Stromal cell of bone marrow (primary cell): Measurements from ENCODE around the gene ARHGAP9.
A peak's percentile ranks its signal among the peaks of the same experiment; 100 is the strongest.
"Not testable (repeated sequence)": the region's sequence is repeated elsewhere in the genome, so short reads cannot be mapped to it uniquely, and the experiment has no call there.

Experiments
- DNase-seq: peaks from one replicate; pipeline ENCODE4 v3.0.0-alpha.2; 2012; ENCODE audit warnings: low read depth

ARHGAP9 gene

GRCh38 chr12:57456737-57457490 is 22.8 kb downstream of the ARHGAP9 start:
- no peak for DNase-seq

- DNase-seq, result no peak
These were observed 23.4 kb downstream of the ARHGAP9 start for GRCh38 chr12:57456145-57456700.

- no peak for DNase-seq
These were observed 24.1 kb downstream of the ARHGAP9 start for GRCh38 chr12:57455374-57456144.

DNA sequence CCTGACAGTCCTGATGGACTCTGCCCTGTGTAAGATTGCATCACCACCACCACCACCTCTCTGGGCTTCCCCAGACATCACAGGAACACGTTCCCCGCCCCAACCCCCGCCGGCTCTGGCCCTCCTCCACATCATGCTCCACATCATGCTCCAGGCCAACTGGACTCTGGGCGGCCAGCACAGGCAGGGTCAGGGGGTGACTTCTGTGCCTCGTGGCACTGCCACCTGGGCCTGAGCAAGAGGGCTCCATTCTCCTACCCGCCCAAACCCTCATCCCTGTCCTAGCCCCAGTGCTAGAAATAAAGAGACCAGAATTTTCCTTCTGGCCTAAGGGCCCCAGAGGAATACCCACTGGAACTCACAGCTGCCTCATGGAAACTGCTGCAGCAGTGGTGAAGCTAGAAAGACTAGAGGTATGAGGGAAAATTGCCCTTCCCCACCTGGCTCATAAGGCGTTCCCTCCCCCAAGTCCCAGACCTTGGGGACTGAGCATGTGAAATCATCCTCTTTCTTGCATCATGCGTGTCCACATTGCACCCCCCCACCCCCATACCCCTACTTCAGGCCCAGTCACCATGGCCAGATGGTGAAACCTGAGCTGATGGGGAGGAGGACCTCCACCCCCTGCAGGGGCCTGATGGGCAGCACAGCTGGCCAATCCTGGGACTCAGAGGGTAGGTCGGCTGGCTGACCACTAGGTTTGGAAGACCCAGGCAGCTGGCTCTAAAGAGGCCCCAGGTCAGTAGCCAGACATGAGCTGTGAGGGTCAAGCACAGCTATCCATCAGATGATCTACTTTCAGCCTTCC is 24.9 kb downstream of the ARHGAP9 start, which contains the start of gene INHBE:
Gene INHBE (plus strand): TSS at position 742 of the 808 bp plus-strand sequence. CDS start 230 bp downstream, outside the sequence.
- no peak for DNase-seq

GRCh38 chr12:57454213-57454565 is 25.5 kb downstream of the ARHGAP9 start:
- DNase-seq, result no peak

DNA sequence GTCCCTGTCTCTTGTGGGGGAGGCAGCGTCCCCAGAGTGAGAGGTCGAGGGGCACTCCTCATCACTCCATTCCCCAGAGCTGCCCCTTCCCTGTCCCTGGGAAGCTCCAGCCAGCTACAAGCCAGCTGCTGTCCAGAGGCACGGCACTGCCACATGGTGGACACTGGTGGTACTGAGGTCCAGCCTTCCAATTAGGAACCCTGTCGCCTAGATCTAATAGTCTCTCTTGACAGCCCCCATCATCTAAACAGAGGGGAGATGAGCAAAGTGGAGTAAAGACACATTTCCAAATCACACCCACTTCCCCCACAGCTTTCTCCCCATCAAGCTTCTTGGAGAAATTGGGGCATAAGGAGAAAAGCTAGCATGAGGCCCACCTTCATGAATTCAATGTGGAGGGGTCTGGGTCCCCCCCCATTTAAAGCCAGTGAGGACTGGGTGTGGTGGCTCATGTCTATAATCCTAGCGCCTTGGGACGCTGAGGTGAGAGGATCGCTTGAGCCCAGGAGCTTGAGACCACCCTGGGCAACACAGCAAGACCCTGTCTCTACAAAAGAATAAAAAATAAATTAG is 26.6 kb downstream of the ARHGAP9 start:
- peak; percentile 47 for DNase-seq

- DNase-seq, result peak; percentile 65
These were observed 27.3 kb downstream of the ARHGAP9 start for GRCh38 chr12:57452181-57452936.

- DNase-seq, result no peak
These were observed 28.4 kb downstream of the ARHGAP9 start for GRCh38 chr12:57451233-57451778.

DNA sequence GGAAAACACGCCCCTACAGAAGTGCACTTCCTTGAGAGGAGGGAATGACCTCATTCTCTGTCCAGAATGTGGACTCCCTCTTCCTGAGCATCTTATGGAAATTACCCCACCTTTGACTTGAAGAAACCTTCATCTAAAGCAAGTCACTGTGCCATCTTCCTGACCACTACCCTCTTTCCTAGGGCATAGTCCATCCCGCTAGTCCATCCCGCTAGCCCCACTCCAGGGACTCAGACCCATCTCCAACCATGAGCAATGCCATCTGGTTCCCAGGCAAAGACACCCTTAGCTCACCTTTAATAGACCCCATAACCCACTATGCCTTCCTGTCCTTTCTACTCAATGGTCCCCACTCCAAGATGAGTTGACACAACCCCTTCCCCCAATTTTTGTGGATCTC is 29.6 kb downstream of the ARHGAP9 start:
- DNase-seq, result no peak

- DNase-seq, result no peak
These were observed 30.3 kb downstream of the ARHGAP9 start for GRCh38 chr12:57449375-57449774.

DNA sequence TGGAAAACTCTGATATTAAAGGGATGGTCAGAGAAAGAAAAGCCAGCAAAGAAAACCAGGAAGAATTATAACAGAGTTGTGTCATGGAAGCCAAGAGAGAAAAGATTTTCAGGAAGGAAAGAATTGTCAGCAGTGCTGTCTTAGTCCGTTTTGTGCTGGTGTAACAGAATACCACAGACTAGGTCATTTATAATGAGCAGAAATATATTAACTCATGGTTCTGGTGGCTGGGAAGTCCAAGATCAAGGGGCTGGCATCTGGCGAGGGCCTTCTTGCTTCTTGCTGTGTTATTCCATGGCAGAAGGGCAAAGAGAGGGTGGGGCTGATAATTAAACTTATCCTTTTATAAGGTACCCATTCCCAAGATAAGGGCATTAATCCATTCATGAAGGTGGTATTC is 31.0 kb downstream of the ARHGAP9 start:
- no peak for DNase-seq

- DNase-seq, result no peak
These were observed 33.2 kb downstream of the ARHGAP9 start for GRCh38 chr12:57446292-57446960.

- no peak for DNase-seq
These were observed 34.9 kb downstream of the ARHGAP9 start for GRCh38 chr12:57444744-57445143.

GRCh38 chr12:57444337-57444736 is 35.3 kb downstream of the ARHGAP9 start:
- not testable (repeated sequence) for DNase-seq

- no peak for DNase-seq
These were observed 37.7 kb downstream of the ARHGAP9 start for GRCh38 chr12:57441846-57442427.

DNA sequence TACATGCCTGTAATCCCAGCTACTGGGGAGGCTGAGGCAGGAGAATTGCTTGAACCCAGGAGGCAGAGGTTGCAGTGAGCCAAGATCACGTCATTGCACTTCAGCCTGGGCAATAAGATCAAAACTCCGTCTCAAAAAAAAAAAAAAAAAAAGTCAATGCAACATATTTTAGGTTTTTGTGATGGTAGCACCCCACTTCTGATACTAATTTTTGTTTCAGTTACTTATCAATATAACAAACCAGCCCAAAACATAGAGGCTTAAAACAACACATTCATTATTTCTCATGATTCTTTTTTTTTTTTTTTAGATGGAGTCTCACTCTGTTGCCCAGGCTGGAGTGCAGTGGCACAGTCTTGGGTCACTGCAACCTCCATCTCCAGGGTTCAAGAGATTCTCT is 38.3 kb downstream of the ARHGAP9 start:
- not testable (repeated sequence) for DNase-seq

DNA sequence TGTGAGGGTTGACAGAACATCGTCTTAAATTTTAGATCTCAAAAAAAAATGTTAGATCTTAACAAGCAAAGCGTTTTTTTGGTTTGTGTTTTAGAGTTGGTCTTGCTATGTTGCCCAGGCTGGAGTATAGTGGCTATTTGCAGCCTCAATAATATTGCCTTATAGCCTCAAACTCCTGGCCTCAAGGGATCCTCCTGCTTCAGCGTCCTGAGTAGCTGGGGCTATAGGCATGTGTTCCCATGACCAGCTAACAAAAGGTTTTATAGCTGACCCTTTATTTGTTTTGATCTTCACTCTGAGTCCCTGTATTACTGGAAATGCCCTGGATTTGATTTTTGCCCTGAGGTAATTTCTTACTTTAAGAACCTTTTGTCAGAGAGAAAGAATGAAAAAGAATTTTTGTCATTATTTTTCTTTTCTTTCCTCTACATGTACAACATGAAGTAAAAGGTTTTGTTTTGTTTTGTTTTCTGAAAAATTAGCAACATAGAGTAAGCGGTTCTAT is 39.9 kb downstream of the ARHGAP9 start:
- no peak for DNase-seq

- DNase-seq, result no peak
These were observed 41.3 kb downstream of the ARHGAP9 start for GRCh38 chr12:57438400-57438799.

- DNase-seq, result no peak
These were observed 44.4 kb downstream of the ARHGAP9 start for GRCh38 chr12:57435293-57435692.
